HepG2 (cell line): ENCODE data around the gene C3orf18. TPM values are rescaled to one million over a fixed set of nuclear protein-coding genes. Genes with fewer than 3 reads are reported as not detected.

Experiments
- ATM ChIP-seq: fragments of 450-650 bp; IDR thresholded peaks from 2 replicates; pipeline ENCODE4 v1.7.1; 2017; ENCODE audit warnings: mild to moderate bottlenecking, borderline replicate concordance
- CCAR2 ChIP-seq: fragments of 200-400 bp; formaldehyde crosslinking; optimal IDR thresholded peaks from 2 replicates; pipeline ENCODE3; 2018; ENCODE audit warnings: low read depth, mild to moderate bottlenecking, low read length, moderate library complexity
- CEBPG ChIP-seq: IDR thresholded peaks from 2 replicates; pipeline ENCODE4 v1.6.1; 2016
- CENPT ChIP-seq: sonication (generic); formaldehyde crosslinking; IDR thresholded peaks from 2 replicates; pipeline ENCODE4 v1.8.0; 2022; ENCODE audit warnings: low read depth, mild to moderate bottlenecking, moderate library complexity, missing genetic modification reagents
- GLI4 ChIP-seq: sonication (generic); formaldehyde crosslinking; IDR thresholded peaks from 2 replicates; pipeline ENCODE4 v1.5.1; 2020; ENCODE audit warnings: missing genetic modification reagents, mild to moderate bottlenecking, moderate library complexity, borderline replicate concordance
- GLMP ChIP-seq: sonication (generic); formaldehyde crosslinking; IDR thresholded peaks from 2 replicates; pipeline ENCODE4 v1.9.0; 2021; ENCODE audit warnings: missing genetic modification reagents, mild to moderate bottlenecking, borderline replicate concordance
- IRF1 ChIP-seq: sonication (generic); formaldehyde crosslinking; IDR thresholded peaks from 2 replicates; pipeline ENCODE4 v1.4.0; 2020; ENCODE audit warnings: low read depth, mild to moderate bottlenecking, missing genetic modification reagents
- NCOR1 ChIP-seq: fragments of 200-600 bp; sonication (generic); IDR thresholded peaks from 2 replicates; pipeline ENCODE4 v1.7.0; 2017; ENCODE audit warnings: antibody characterized with exemption, low read length, borderline replicate concordance
- NR0B2 ChIP-seq: sonication (generic); formaldehyde crosslinking; IDR thresholded peaks from 2 replicates; pipeline ENCODE4 v1.4.0; 2020; ENCODE audit warnings: mild to moderate bottlenecking, missing genetic modification reagents
- SKIL ChIP-seq: sonication (generic); formaldehyde crosslinking; IDR thresholded peaks from 2 replicates; pipeline ENCODE4 v1.8.0; 2022; ENCODE audit warnings: missing genetic modification reagents, mild to moderate bottlenecking, moderate library complexity, borderline replicate concordance
- SP1 ChIP-seq, 2 experiments: fragments of 450-650 bp in 1 of 2; sonication (generic) in 1 of 2; formaldehyde crosslinking in 1 of 2; IDR thresholded peaks; 2 replicates each; pipeline versions ENCODE4 v1.4.0 to v1.6.1; 2016 to 2020; ENCODE audit warnings: missing genetic modification reagents in 1 of 2
- SRSF9 ChIP-seq: fragments of 200-400 bp; formaldehyde crosslinking; IDR thresholded peaks from 2 replicates; pipeline ENCODE4 v1.6.1; 2018; ENCODE audit warnings: borderline replicate concordance, mild to moderate bottlenecking, low read depth, low read length; ENCODE audit not compliant: insufficient read depth, poor library complexity, severe bottlenecking
- TGIF2 ChIP-seq: IDR thresholded peaks from 2 replicates; pipeline ENCODE4 v1.6.1; 2016; ENCODE audit warnings: control low read depth, missing compliant biosample characterization
- THRA ChIP-seq: sonication (generic); formaldehyde crosslinking; IDR thresholded peaks from 2 replicates; pipeline ENCODE4 v1.4.0; 2020; ENCODE audit warnings: missing genetic modification reagents, borderline replicate concordance
- ZBTB44 ChIP-seq: sonication (generic); formaldehyde crosslinking; IDR thresholded peaks from 2 replicates; pipeline ENCODE4 v1.4.0; 2020; ENCODE audit warnings: missing genetic modification reagents
- ZEB1 ChIP-seq: IDR thresholded peaks from 2 replicates; pipeline ENCODE4 v1.6.1; 2012; ENCODE audit warnings: mild to moderate bottlenecking, low read depth, inconsistent platforms; ENCODE audit not compliant: insufficient replicate concordance
- ZNF337 ChIP-seq: sonication (generic); formaldehyde crosslinking; IDR thresholded peaks from 2 replicates; pipeline ENCODE4 v1.5.1; 2020; ENCODE audit warnings: missing genetic modification reagents, low read depth, mild to moderate bottlenecking, borderline replicate concordance
- ZNF878 ChIP-seq: sonication (generic); formaldehyde crosslinking; IDR thresholded peaks from 2 replicates; pipeline ENCODE4 v1.8.1; 2023; ENCODE audit warnings: mild to moderate bottlenecking, missing genetic modification reagents, moderate library complexity
- ZSCAN21 ChIP-seq: sonication (generic); formaldehyde crosslinking; IDR thresholded peaks from 2 replicates; pipeline ENCODE4 v1.8.0; 2022; ENCODE audit warnings: mild to moderate bottlenecking, missing genetic modification reagents, moderate library complexity, borderline replicate concordance
- ZSCAN31 ChIP-seq: sonication (generic); formaldehyde crosslinking; IDR thresholded peaks from 2 replicates; pipeline ENCODE4 v1.5.0; 2020; ENCODE audit warnings: low read depth, mild to moderate bottlenecking, missing genetic modification reagents
- polyA plus RNA-seq, 8 experiments: library from polyadenylated mRNA; depleted of rRNA in 3 of 8; stranded (reverse) in 7 of 8; unstranded in 1 of 8; fragments of >200 nt; fragmentation: Illumina TruSeq in 4 of 8; extraction: Trizol in 4 of 8; gene quantifications; 2 replicates each; pipeline versions ENCODE4 v1.2.1 to v1.2.3, GENCODE V29; 2011 to 2016; ENCODE audit warnings: low read depth in 4 of 8, missing spikeins in 1 of 8, mixed read lengths in 1 of 8; ENCODE audit not compliant: insufficient read depth in 1 of 8
- total RNA-seq, 5 experiments: library from RNA; depleted of rRNA; stranded (reverse); fragments of >200 nt; fragmentation: Illumina TruSeq; extraction: Trizol; gene quantifications; 2 replicates each; pipeline ENCODE4 v1.2.3, GENCODE V29; 2016; ENCODE audit warnings: low read depth in 1 of 5

The C3orf18 gene
- total and polyA plus RNA-seq, 2 of the 13 experiments (the other 11 are each of a cell fraction or from before 2014, with no cell fraction given), result 1.6 to 4.8 TPM

GRCh38 chr3:50611464-50612233 lies 44.1 kb upstream of the C3orf18 start, which contains the start of gene CISH (continued):
- TF ChIP-seq NR0B2 (CRISPR knock-in tag), result peak; percentile 69; the same call in 1 of the 2 replicates
- no peak for TF ChIP-seq CCAR2
- no peak for TF ChIP-seq ATM
- peak; percentile 84; the same call in 1 of the 2 replicates for TF ChIP-seq GLI4 (CRISPR knock-in tag)
- peak; percentile 96 for TF ChIP-seq SKIL (CRISPR knock-in tag)
- peak; percentile 61 for TF ChIP-seq TGIF2 (CRISPR knock-in tag)
- peak; percentile 96 for TF ChIP-seq NCOR1
- peak; percentile 62; the same call in 1 of the 2 replicates for TF ChIP-seq ZNF337 (CRISPR knock-in tag)
- no peak for TF ChIP-seq CEBPG (CRISPR knock-in tag)
- peak; percentile 55; the same call in 1 of the 2 replicates for TF ChIP-seq ZNF878 (CRISPR knock-in tag)
- TF ChIP-seq ZBTB44 (CRISPR knock-in tag), result no peak
- TF ChIP-seq SRSF9, result no peak
- TF ChIP-seq ZSCAN31 (CRISPR knock-in tag), result peak; percentile 82
- no peak for TF ChIP-seq SP1 (IDR thresholded peaks at IDR 0.05)
- peak; percentile 82 for TF ChIP-seq SP1 (CRISPR knock-in tag; IDR thresholded peaks at IDR 0.05)
- no peak for TF ChIP-seq GLMP
- TF ChIP-seq IRF1 (CRISPR knock-in tag), result peak; percentile 89; the same call in 1 of the 2 replicates
- TF ChIP-seq CENPT, result no peak
- TF ChIP-seq THRA (CRISPR knock-in tag), result peak; percentile 58; the same call in 1 of the 2 replicates
- TF ChIP-seq ZEB1, result no peak
- peak; percentile 87 for TF ChIP-seq ZSCAN21 (CRISPR knock-in tag)
